ENCODE results near the gene MAML1.

MAML1 gene

DNA sequence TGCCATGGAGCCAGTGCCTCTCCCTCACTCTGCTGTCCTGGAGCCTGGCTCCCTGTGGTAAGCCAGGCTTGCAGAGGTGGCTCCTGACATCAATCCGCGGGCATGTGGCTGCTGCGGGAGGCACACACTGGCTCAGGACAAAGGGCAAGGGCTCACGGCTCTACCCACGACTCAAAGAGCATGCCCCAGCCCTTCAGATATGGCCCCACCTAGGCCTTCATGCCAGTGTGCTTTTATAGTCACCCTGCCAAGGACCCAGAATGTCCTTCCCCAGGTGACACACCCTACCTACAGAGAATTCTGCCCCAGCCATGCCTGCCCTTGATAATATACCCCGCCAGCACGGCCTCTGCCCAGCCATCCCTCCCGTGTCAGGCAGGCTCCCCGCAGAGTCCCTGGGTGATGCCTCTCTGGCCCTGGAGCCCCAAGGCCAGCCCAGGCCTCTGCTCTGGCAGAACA, 72.5 kb downstream of the MAML1 start:
- H3K4me1 ChIP-seq (ENCODE audit: control insufficient read depth, insufficient read depth, low read length) = peaks cover 8% of the 10 kb centered on the region
- peak overlapping the region; percentile 65 for H3K9ac ChIP-seq (ENCODE audit: low read depth, low read length)
- H3K36me3 ChIP-seq (ENCODE audit: control insufficient read depth, insufficient read depth, low read length) = peaks cover 4% of the 10 kb centered on the region
- H3K9me3 ChIP-seq (ENCODE audit: control insufficient read depth, insufficient read depth, low read length) = no peaks in the 10 kb centered on the region
- peak overlapping the region; percentile 64 for H3K4me3 ChIP-seq (ENCODE audit: low read depth, low read length)
- no peaks in the 10 kb centered on the region for H3K27me3 ChIP-seq (ENCODE audit: control insufficient read depth, insufficient read depth, low read length)

DNA sequence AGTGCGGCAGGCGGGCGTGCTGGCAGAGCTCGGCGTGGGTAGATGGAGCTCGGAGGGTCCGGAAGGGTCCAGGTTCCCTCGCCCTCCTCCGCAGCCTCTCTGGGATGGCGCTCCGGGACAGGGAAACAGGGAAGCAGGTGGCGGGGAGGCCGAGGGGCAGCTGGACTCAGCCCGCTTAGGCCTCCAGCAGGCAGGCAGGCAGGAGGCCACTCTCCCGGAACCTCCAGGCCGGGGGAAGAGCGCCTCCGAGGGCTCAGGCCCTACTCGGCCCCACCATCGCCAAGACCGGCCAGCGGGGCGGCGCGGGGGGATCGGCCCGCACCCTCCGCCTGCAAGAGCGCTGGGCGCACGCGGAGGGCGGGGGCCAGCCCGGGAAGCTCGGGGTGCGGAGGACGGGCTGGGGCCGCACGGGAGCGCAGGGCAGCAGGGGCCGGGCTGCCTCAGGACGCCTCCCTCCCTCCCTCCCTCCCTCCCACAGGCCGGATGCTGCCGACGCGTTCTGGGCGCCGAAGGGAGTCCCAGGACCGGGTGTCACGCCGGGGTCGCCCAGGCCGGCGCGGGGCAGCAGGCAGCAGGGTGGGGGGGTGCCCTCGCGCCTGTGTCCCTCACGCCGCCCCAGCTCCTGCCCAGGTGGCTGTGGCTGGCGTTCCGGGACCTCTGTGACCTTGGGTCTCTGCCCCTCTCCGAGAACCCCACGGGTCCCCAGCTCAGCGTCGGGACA, 73.1 kb downstream of the MAML1 start:
- no peaks in the 10 kb centered on the region for H3K9me3 ChIP-seq (ENCODE audit: control insufficient read depth, insufficient read depth, low read length)
- peaks cover 4% of the 10 kb centered on the region for H3K36me3 ChIP-seq (ENCODE audit: control insufficient read depth, insufficient read depth, low read length)
- H3K4me1 ChIP-seq (ENCODE audit: control insufficient read depth, insufficient read depth, low read length) = peaks cover 8% of the 10 kb centered on the region
- H3K27me3 ChIP-seq (ENCODE audit: control insufficient read depth, insufficient read depth, low read length) = no peaks in the 10 kb centered on the region
- peak overlapping the region; percentile 64 for H3K4me3 ChIP-seq (ENCODE audit: low read depth, low read length)
- peak overlapping the region; percentile 65 for H3K9ac ChIP-seq (ENCODE audit: low read depth, low read length)

DNA sequence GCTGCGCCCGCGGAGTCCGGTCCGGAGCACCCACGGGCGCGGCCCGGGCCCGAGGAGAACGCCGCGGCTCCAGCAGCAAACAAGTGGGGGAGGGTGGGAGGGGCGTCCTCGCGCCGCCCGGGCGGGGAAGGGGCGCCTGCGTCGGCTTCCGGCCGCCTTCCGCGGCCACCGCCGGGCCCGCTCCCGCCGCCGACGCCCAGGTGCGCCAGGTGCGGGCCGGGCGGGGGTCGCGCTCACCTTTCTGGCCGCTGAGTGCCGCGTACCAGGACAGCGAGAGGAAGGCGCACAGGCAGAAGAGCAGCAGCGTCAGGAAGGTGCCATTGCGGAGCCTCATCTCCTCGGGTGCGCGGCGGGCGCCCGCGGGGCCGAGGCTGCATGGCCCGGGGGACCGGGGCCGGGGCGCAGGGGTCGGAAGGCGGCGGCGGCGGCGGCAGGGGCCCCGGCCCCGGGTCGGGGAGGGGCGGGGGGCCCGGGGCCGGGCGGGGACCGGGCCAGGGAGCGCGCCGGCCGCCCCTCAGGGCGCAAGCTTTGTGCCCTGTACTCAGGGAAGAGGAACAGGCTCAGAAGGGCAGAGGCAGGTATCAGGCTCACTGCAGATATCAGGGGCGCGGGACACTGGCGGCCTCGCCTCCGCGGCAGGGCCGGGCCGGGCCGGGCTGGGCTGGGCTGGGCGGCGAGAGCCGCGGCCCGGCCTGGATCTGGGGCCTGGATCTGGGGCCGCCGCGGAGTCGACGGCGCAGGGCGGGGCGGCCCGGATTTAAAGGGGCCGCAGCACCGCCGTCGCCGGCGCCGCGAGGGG, 73.8 kb downstream of the MAML1 start, which contains the start of gene MGAT4B:
Gene MGAT4B, minus strand, starts transcription at position 617 of the 799 bp plus-strand sequence. Its CDS starts 283 bp downstream, at position 334.
- H3K9ac ChIP-seq (ENCODE audit: low read depth, low read length) = peak within 1 kb of the TSS; percentile 70
- peak within 1 kb of the TSS; percentile 64 for H3K4me3 ChIP-seq (ENCODE audit: low read depth, low read length)
- H3K36me3 ChIP-seq (ENCODE audit: control insufficient read depth, insufficient read depth, low read length) = no peaks in the 10 kb centered on the region
- H3K4me1 ChIP-seq (ENCODE audit: control insufficient read depth, insufficient read depth, low read length) = peaks cover 8% of the 10 kb centered on the region
- no peaks in the 10 kb centered on the region for H3K27me3 ChIP-seq (ENCODE audit: control insufficient read depth, insufficient read depth, low read length)
- no peaks in the 10 kb centered on the region for H3K9me3 ChIP-seq (ENCODE audit: control insufficient read depth, insufficient read depth, low read length)

DNA sequence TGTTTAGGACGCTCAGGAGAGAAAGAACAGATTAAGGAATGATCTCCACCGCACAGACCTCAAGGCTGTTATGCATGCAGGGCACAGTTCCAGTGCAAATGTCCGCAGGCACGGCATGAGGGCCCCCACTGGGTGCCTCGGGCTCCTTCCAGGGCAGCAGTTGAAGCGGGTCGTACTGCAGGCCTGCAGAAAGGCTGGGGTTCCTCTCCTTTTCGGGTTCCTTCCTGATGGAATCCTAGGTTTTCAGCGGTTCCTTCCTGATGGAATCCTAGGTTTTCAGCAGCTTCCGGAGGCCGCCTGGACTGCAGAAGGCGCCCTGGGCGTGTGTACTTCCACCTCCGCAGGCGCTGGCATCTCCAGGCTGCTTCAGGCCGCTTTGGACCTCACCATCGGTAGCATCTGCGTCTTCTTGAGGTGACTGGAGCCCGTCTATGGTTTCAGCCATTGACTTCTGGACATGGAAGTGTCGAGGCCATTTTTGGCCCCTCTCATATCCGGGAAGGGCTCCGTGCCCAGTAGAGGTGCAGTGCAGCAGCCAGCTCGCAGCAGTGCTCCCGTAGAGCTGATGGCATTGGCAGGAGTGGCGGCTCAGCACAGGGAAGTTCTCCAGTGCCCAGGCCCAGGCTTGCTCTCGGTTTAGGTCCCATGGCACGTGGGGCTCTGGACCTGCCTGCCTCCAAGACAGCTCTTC, 79.7 kb downstream of the MAML1 start:
- no peak overlapping the region for H3K9ac ChIP-seq (ENCODE audit: low read depth, low read length)
- H3K4me3 ChIP-seq (ENCODE audit: low read depth, low read length) = no peak overlapping the region
- H3K27me3 ChIP-seq (ENCODE audit: control insufficient read depth, insufficient read depth, low read length) = no peaks in the 10 kb centered on the region
- peaks cover 4% of the 10 kb centered on the region for H3K4me1 ChIP-seq (ENCODE audit: control insufficient read depth, insufficient read depth, low read length)
- no peaks in the 10 kb centered on the region for H3K9me3 ChIP-seq (ENCODE audit: control insufficient read depth, insufficient read depth, low read length)
- H3K36me3 ChIP-seq (ENCODE audit: control insufficient read depth, insufficient read depth, low read length) = peaks cover 9% of the 10 kb centered on the region

DNA sequence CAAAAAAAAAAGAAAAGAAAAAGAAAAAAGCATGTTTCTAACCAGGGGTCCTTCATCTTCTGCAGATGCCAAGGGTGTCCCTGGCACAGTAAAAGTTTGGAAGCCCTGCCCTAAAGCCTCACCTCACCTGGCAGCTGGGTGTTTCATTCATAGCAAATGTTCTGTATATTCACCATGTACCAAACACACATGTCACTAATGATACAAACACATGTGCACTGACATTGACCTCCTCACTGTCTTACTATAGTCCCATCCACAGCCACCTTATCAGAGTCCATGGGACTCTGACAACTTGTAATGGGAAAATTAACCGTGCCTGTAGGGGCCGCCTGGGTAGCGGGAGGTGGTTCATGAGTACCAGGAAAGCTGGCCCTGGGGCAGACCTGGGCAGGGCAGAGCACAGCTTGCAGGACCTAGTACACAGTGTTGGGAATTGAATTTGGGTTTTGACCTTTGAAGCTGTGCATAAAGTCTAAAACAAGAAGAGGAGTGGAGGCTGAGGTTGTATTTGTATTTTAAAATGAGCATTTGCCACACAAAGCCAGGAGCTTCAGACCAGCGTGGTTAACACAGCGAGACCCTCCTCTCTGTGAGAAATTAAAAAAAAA, 80.5 kb downstream of the MAML1 start:
- Histone ChIP-seq H3K4me1 (ENCODE audit: control insufficient read depth, insufficient read depth, low read length) (peaks cover 4% of the 10 kb centered on the region), H3K9ac (ENCODE audit: low read depth, low read length) (no peak overlapping the region), H3K4me3 (ENCODE audit: low read depth, low read length) (no peak overlapping the region), H3K27me3 (ENCODE audit: control insufficient read depth, insufficient read depth, low read length) (no peaks in the 10 kb centered on the region), H3K9me3 (ENCODE audit: control insufficient read depth, insufficient read depth, low read length) (no peaks in the 10 kb centered on the region), H3K36me3 (ENCODE audit: control insufficient read depth, insufficient read depth, low read length) (peaks cover 9% of the 10 kb centered on the region)

DNA sequence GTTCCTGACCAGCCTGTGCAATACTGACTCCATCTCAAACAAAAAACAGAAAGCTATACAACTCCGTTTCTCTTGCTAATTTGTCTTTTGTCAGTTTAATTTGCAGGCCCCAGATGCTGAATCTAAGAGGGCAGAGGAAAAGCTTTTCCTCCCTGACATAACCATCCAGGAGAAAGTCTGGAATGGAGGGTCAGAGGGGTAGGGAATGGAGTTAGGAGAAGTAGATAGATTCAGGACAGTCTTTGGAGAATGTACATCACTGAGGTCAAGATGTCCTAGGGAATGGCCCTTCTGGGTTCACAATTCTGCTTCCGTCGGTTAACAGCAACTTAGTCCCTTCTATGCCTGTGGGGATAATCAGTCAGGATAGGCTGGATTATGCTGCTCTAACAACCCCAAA, 81.5 kb downstream of the MAML1 start:
- no peaks in the 10 kb centered on the region for H3K9me3 ChIP-seq (ENCODE audit: control insufficient read depth, insufficient read depth, low read length)
- H3K36me3 ChIP-seq (ENCODE audit: control insufficient read depth, insufficient read depth, low read length) = peaks cover 9% of the 10 kb centered on the region
- no peak overlapping the region for H3K9ac ChIP-seq (ENCODE audit: low read depth, low read length)
- H3K4me3 ChIP-seq (ENCODE audit: low read depth, low read length) = no peak overlapping the region
- H3K27me3 ChIP-seq (ENCODE audit: control insufficient read depth, insufficient read depth, low read length) = no peaks in the 10 kb centered on the region
- H3K4me1 ChIP-seq (ENCODE audit: control insufficient read depth, insufficient read depth, low read length) = peaks cover 2% of the 10 kb centered on the region

DNA sequence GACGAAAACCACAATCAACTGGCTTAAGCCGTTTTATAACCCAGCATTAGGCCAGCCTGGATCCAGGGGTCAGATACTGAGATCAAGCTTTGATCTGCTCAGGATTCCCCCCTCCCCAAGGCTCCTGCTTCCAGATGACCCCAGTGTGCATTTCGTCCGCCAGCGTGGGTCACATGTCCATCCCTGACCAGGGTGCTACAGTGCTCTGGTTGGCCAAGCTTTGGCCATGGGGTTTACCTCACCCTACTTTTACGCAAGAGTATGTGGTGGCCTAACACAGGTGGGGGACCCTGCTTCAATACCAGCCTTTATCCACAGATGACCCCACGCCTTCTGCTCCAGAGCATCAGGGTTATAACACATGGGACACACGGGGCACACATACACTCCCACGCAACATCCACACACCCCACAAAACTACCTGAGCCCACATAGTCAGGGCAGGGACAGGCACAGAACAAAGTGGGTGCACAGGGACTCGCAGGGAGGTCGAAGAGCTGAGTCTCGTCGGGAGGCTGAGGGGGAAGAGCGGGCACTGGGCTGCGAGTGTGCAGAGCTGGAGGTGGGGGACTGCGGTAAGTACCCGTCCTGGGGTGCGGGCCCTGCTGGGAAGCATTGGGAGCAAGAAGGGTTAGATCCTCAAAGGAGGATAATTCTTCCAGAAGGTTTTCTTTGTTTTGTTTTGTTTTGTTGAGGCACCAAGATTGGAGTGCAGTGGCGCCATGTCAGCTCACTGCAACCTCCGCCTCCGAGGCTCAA, 83.0 kb downstream of the MAML1 start:
- H3K4me3 ChIP-seq (ENCODE audit: low read depth, low read length) = no peak overlapping the region
- no peak overlapping the region for H3K9ac ChIP-seq (ENCODE audit: low read depth, low read length)
- H3K4me1 ChIP-seq (ENCODE audit: control insufficient read depth, insufficient read depth, low read length) = peaks cover 12% of the 10 kb centered on the region
- H3K9me3 ChIP-seq (ENCODE audit: control insufficient read depth, insufficient read depth, low read length) = no peaks in the 10 kb centered on the region
- H3K36me3 ChIP-seq (ENCODE audit: control insufficient read depth, insufficient read depth, low read length) = peaks cover 9% of the 10 kb centered on the region
- no peaks in the 10 kb centered on the region for H3K27me3 ChIP-seq (ENCODE audit: control insufficient read depth, insufficient read depth, low read length)

DNA sequence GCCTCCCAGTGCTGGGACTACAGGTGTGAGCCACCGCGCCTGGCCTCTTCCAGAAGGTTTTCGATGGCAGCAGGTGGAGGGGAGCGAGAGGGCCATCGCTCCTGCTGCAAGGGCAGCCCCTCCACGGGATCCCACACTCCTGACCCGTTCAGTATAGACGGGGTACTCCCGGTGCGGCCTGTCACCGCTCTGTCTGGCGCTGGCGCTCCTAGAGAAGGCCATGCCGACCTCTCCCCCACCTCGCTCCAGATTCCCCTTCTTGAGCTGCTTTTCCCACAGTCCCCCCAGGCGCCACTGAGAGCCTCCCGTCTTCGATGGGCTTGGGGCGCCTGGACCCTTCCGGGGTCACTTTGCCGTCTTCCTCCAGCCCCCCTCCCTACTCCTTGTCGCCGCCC, 83.8 kb downstream of the MAML1 start:
- H3K36me3 ChIP-seq (ENCODE audit: control insufficient read depth, insufficient read depth, low read length) = peaks cover 9% of the 10 kb centered on the region
- no peaks in the 10 kb centered on the region for H3K9me3 ChIP-seq (ENCODE audit: control insufficient read depth, insufficient read depth, low read length)
- peak overlapping the region; percentile 39 for H3K4me3 ChIP-seq (ENCODE audit: low read depth, low read length)
- no peak overlapping the region for H3K9ac ChIP-seq (ENCODE audit: low read depth, low read length)
- no peaks in the 10 kb centered on the region for H3K27me3 ChIP-seq (ENCODE audit: control insufficient read depth, insufficient read depth, low read length)
- H3K4me1 ChIP-seq (ENCODE audit: control insufficient read depth, insufficient read depth, low read length) = peaks cover 12% of the 10 kb centered on the region

DNA sequence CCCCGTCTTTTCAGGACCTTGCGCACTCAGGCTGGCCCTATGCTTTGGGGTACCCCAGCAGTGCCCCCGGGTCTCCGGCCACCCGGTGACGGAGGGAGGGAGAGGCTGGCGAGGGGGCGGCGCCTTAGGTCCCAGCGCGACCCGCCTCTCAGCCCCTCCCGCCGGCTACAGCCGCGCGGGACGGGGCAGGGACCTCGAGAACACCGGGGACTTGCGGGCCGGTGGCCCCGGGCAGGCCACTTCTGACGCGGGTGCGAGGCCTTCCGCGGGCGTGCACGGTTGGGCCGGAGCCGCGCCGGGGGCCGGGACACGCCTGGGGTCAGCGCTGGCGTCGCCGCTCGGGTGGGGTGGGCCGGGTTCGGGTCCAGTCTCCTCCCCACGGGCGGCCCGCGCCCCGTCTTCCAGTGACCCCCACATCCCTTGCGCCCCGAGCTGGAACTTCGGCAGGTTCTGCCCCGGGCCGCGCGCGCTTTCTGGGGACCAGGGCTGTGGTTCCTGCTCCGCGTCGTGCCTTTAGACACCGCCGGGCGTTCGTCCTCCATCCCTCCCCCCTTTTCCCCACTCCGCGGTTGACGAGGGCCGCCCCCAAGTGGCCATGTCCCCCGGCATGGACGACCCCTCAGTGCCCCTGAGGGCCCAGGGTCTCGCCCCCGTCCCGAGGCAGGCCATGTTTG, 84.3 kb downstream of the MAML1 start:
- no peak overlapping the region for H3K9ac ChIP-seq (ENCODE audit: low read depth, low read length)
- H3K36me3 ChIP-seq (ENCODE audit: control insufficient read depth, insufficient read depth, low read length) = peaks cover 9% of the 10 kb centered on the region
- H3K27me3 ChIP-seq (ENCODE audit: control insufficient read depth, insufficient read depth, low read length) = no peaks in the 10 kb centered on the region
- peaks cover 12% of the 10 kb centered on the region for H3K4me1 ChIP-seq (ENCODE audit: control insufficient read depth, insufficient read depth, low read length)
- H3K9me3 ChIP-seq (ENCODE audit: control insufficient read depth, insufficient read depth, low read length) = no peaks in the 10 kb centered on the region
- H3K4me3 ChIP-seq (ENCODE audit: low read depth, low read length) = peak overlapping the region; percentile 39

DNA sequence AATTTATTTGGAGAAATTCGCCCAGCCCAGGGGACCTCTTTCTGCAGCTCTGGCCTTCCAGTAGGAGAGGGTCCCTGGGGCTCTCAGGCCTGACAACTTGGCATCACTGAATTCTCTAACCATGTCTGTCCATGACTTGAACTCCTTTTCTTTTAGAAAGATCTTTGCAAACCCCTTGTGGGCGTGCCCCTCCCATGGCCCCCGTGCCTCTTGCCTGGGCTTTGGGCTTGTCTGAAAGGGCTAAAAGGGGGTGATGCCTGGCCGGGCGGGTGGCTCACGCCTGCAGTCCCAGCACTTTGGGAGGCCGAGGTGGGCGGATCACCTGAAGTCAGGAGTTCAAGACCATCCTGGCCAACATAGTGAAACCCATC, 84.8 kb downstream of the MAML1 start:
- H3K9me3 ChIP-seq (ENCODE audit: control insufficient read depth, insufficient read depth, low read length) = no peaks in the 10 kb centered on the region
- no peaks in the 10 kb centered on the region for H3K27me3 ChIP-seq (ENCODE audit: control insufficient read depth, insufficient read depth, low read length)
- no peak overlapping the region for H3K9ac ChIP-seq (ENCODE audit: low read depth, low read length)
- H3K4me3 ChIP-seq (ENCODE audit: low read depth, low read length) = peak overlapping the region; percentile 39
- peaks cover 4% of the 10 kb centered on the region for H3K36me3 ChIP-seq (ENCODE audit: control insufficient read depth, insufficient read depth, low read length)
- H3K4me1 ChIP-seq (ENCODE audit: control insufficient read depth, insufficient read depth, low read length) = peaks cover 12% of the 10 kb centered on the region
